Left ventricle myocardium inferior (tissue), 1 donor: ENCODE data around the gene FTO. TPM values are rescaled to one million over a fixed set of nuclear protein-coding genes. Genes with fewer than 3 reads are reported as not detected.

ENCODE experiments used
- DNase-seq: peaks from one replicate; pipeline ENCODE4 v3.0.0-alpha.2; 2020
- H3K27ac ChIP-seq: fragments of 200-600 bp; replicated peaks from 2 replicates; pipeline ENCODE4 v1.8.0; 2021
- H3K27me3 ChIP-seq: fragments of 200-600 bp; 2 replicates; pipeline ENCODE4 v1.8.0; 2021; ENCODE audit warnings: low read depth
- H3K36me3 ChIP-seq: fragments of 200-600 bp; 2 replicates; pipeline ENCODE4 v1.8.0; 2021
- H3K4me1 ChIP-seq: fragments of 200-600 bp; 2 replicates; pipeline ENCODE4 v1.8.0; 2021
- H3K4me3 ChIP-seq: fragments of 200-600 bp; 2 replicates; pipeline ENCODE4 v1.8.0; 2021; ENCODE audit warnings: mild to moderate bottlenecking, moderate library complexity
- H3K9me3 ChIP-seq: fragments of 200-600 bp; replicated peaks from 2 replicates; pipeline ENCODE4 v1.8.0; 2021
- CTCF ChIP-seq: fragments of 200-600 bp; IDR thresholded peaks from 2 replicates; pipeline ENCODE4 v1.8.0; 2021; ENCODE audit warnings: antibody characterized with exemption, mild to moderate bottlenecking, borderline replicate concordance
- intact Hi-C: fragments of 100-400 bp; cut with micrococcal nuclease; formaldehyde crosslinking; loops from one replicate; pipeline ENCODE4 v1.11.0; 2022
- total RNA-seq: library from RNA; stranded (reverse); fragmentation: NEBNext Ultra II Directional; extraction: Animal tissue kit (Norgen Biotek cat#: 25700); gene quantifications from one replicate; pipeline ENCODE4 v1.2.1, GENCODE V29; 2021
- donor health status: DM: no; HTN: yes; CAD: no; lungs with severe emphysema.

The FTO gene
- total RNA-seq, 1 donor from 2014 or later = 78.4 TPM

GRCh38 chr16:53832896-53833544 lies 129.1 kb downstream of the FTO start:
- H3K4me3 ChIP-seq = no peak overlapping the region
- no peak for TF ChIP-seq CTCF
- intact Hi-C loops = no loop called here

GRCh38 chr16:53836142-53836541 lies 132.2 kb downstream of the FTO start:
- Histone ChIP-seq H3K27me3 (no peaks in the 10 kb centered on the region), H3K27ac (no peak overlapping the region), H3K36me3 (peaks cover 16% of the 10 kb centered on the region), H3K4me1 (no peaks in the 10 kb centered on the region), H3K9me3 (no peaks in the 10 kb centered on the region), H3K4me3 (no peak overlapping the region)
- intact Hi-C loops = no loop called here
- DNase-seq = no peak
- no peak for TF ChIP-seq CTCF

More at GRCh38 chr16:53832896-53833544, 129.1 kb downstream of the FTO start:
- no peak overlapping the region for H3K27ac ChIP-seq
- peaks cover 19% of the 10 kb centered on the region for H3K36me3 ChIP-seq
- H3K4me1 ChIP-seq = peaks cover 11% of the 10 kb centered on the region
- H3K9me3 ChIP-seq = no peaks in the 10 kb centered on the region
- no peak for DNase-seq
- H3K27me3 ChIP-seq = no peaks in the 10 kb centered on the region

- intact Hi-C loops = no loop called here
- Histone ChIP-seq H3K4me3 (no peak overlapping the region), H3K9me3 (no peaks in the 10 kb centered on the region), H3K4me1 (no peaks in the 10 kb centered on the region), H3K27ac (no peak overlapping the region), H3K27me3 (no peaks in the 10 kb centered on the region), H3K36me3 (peaks cover 16% of the 10 kb centered on the region)
- TF ChIP-seq CTCF = no peak
- DNase-seq = no peak
Measured at GRCh38 chr16:53836680-53837079, 132.7 kb downstream of the FTO start.

- no peaks in the 10 kb centered on the region for H3K9me3 ChIP-seq
- no peak overlapping the region for H3K27ac ChIP-seq
- no peaks in the 10 kb centered on the region for H3K4me1 ChIP-seq
- H3K27me3 ChIP-seq = no peaks in the 10 kb centered on the region
- intact Hi-C loops = no loop called here
- no peak overlapping the region for H3K4me3 ChIP-seq
- no peak for DNase-seq
- TF ChIP-seq CTCF = no peak
- H3K36me3 ChIP-seq = peaks cover 16% of the 10 kb centered on the region
Measured at GRCh38 chr16:53837426-53837825, 133.5 kb downstream of the FTO start.

GRCh38 chr16:53839150-53839549 lies 135.2 kb downstream of the FTO start:
- no peak for DNase-seq
- Histone ChIP-seq H3K27me3 (no peaks in the 10 kb centered on the region), H3K4me3 (no peak overlapping the region), H3K36me3 (peaks cover 8% of the 10 kb centered on the region), H3K9me3 (no peaks in the 10 kb centered on the region), H3K4me1 (no peaks in the 10 kb centered on the region), H3K27ac (no peak overlapping the region)
- intact Hi-C loops = no loop called here
- TF ChIP-seq CTCF = no peak
